Muscle of leg (tissue), 11 donors: ENCODE data around the gene LSP1. TPM values are rescaled to one million over a fixed set of nuclear protein-coding genes. Genes with fewer than 3 reads are reported as not detected.

Experiments
- DNase-seq: peaks from one replicate; pipeline ENCODE4 v3.0.0; 2013
- H3K27ac ChIP-seq: one replicate; pipeline ENCODE4 v1.5.1; 2013; ENCODE audit warnings: mild to moderate bottlenecking, low read length, control low read depth
- H3K27me3 ChIP-seq: one replicate; pipeline ENCODE4 v1.6.1; 2013; ENCODE audit warnings: low read length; ENCODE audit not compliant: control insufficient read depth, insufficient read depth
- H3K36me3 ChIP-seq: one replicate; pipeline ENCODE4 v1.6.1; 2013; ENCODE audit warnings: low read length; ENCODE audit not compliant: control insufficient read depth, insufficient read depth
- H3K4me1 ChIP-seq: one replicate; pipeline ENCODE4 v1.6.1; 2013; ENCODE audit warnings: low read length; ENCODE audit not compliant: control insufficient read depth, insufficient read depth
- H3K4me3 ChIP-seq: one replicate; pipeline ENCODE4 v1.5.1; 2013; ENCODE audit warnings: low read length, control low read depth
- H3K9me3 ChIP-seq: replicated peaks from 2 replicates; pipeline ENCODE4 v1.6.1; 2013; ENCODE audit warnings: low read depth, low read length; ENCODE audit not compliant: control insufficient read depth
- WGBS: methylation state at CpG from one replicate; pipeline ENCODE4 v1.1.5; 2013; ENCODE audit warnings: missing lambda C conversion rate; ENCODE audit not compliant: insufficient coverage; 5-methylcytosine and 5-hydroxymethylcytosine counted together
- polyA plus RNA-seq, 8 donors: library from polyadenylated mRNA; unstranded; fragments of 120-200 nt; gene quantifications; one replicate each; pipeline versions ENCODE4 v1.2.1 to v1.2.3, GENCODE V29; 2013; ENCODE audit warnings: inconsistent platforms in 1 of 8, low replicate concordance in 1 of 8; ENCODE audit not compliant: insufficient read length in 8 of 8, insufficient read depth in 1 of 8
- total RNA-seq: library from RNA; stranded (reverse); fragments of 120-200 nt; gene quantifications from one replicate; pipeline ENCODE4 v1.2.4, GENCODE V29; 2013

The LSP1 gene
- total and polyA plus RNA-seq, 9 donors, result 18.2 to 61.1 (median 42.1) TPM

GRCh38 chr11:1864231-1864630 is 11.3 kb downstream of the LSP1 start:
- Histone ChIP-seq H3K4me3 (peak overlapping the region; percentile 6), H3K27me3 (no peaks in the 10 kb centered on the region), H3K36me3 (no peaks in the 10 kb centered on the region), H3K9me3 (no peaks in the 10 kb centered on the region), H3K27ac (peak overlapping the region; percentile 59), H3K4me1 (peaks cover 56% of the 10 kb centered on the region)
- WGBS, result 29% methylated on average over 17 of the region's 18 CpGs
- DNase-seq, result no peak

GRCh38 chr11:1864831-1865665 is 12.2 kb downstream of the LSP1 start:
- no peaks in the 10 kb centered on the region for H3K36me3 ChIP-seq
- H3K4me3 ChIP-seq, result peak overlapping the region; percentile 6
- no peaks in the 10 kb centered on the region for H3K9me3 ChIP-seq
- DNase-seq, result peak; percentile 58
- no peaks in the 10 kb centered on the region for H3K27me3 ChIP-seq
- H3K27ac ChIP-seq, result peak overlapping the region; percentile 59
- WGBS, result 66% methylated on average over 26 of the region's 30 CpGs
- H3K4me1 ChIP-seq, result peaks cover 57% of the 10 kb centered on the region

DNA sequence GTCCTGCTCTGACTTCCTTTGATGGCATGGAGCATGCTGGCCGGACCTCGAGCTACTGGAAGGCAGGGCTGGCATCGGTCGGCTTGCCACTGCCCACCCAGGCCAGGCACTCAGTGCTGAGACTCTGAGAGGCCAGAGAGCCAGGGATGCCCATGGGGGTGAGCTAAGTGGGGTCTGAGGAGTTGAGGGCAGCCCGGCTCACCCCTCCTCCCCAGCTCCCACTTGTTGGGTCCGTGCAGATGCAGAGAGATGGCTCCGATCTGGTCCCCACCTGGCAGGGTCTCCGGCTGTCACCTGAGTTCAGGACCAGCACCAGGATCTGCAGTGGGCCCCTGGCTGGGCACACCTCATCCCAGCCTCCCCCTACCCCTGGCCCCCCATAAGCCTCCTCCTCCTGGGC is 13.3 kb downstream of the LSP1 start:
- Histone ChIP-seq H3K27ac (no peak overlapping the region), H3K27me3 (no peaks in the 10 kb centered on the region), H3K4me3 (no peak overlapping the region), H3K4me1 (peaks cover 68% of the 10 kb centered on the region), H3K36me3 (no peaks in the 10 kb centered on the region), H3K9me3 (no peaks in the 10 kb centered on the region)
- 87% methylated on average over 7 of the region's 8 CpGs for WGBS
- DNase-seq, result no peak

- Histone ChIP-seq H3K27ac (no peak overlapping the region), H3K27me3 (no peaks in the 10 kb centered on the region), H3K9me3 (no peaks in the 10 kb centered on the region), H3K36me3 (no peaks in the 10 kb centered on the region), H3K4me1 (peaks cover 71% of the 10 kb centered on the region), H3K4me3 (no peak overlapping the region)
- no peak for DNase-seq
- 65% methylated on average over 14 of the region's 15 CpGs for WGBS
Measured at GRCh38 chr11:1866776-1867175, 13.9 kb downstream of the LSP1 start.

- Histone ChIP-seq H3K9me3 (no peaks in the 10 kb centered on the region), H3K4me3 (no peak overlapping the region), H3K27me3 (no peaks in the 10 kb centered on the region), H3K36me3 (no peaks in the 10 kb centered on the region), H3K27ac (no peak overlapping the region), H3K4me1 (peaks cover 71% of the 10 kb centered on the region)
- DNase-seq, result no peak
- WGBS, result 87% methylated on average over 6 of the region's 8 CpGs
Measured at GRCh38 chr11:1867381-1867780, 14.5 kb downstream of the LSP1 start.

DNA sequence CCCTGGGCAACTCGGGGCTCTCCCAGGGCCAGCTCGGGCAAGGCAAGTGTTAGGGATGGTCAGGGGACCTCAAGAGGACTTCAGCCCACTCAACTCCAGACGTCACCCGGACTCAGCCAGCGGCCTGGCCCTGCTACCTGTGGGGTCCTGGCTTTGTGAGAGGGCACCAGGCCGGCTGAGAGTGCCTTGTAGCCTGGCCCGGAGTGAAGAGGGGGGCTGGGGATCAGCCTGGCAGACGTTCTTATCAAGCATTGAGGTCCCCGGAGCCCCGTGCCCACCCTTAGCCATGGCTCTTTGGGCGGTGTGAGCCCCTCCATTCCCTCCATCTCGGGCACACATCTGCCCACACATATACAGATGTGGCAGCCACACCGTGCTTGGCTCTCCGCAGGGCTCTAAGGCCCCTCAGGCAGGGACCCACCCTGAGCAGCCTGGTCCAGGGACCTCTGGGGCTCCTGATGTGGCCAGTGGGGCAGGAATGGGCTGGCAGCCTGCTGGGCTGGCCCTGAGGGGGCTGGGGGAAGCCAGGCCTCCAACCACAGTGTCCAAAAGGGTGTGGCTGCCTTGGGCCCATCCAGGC is 15.3 kb downstream of the LSP1 start:
- Histone ChIP-seq H3K27ac (no peak overlapping the region), H3K27me3 (no peaks in the 10 kb centered on the region), H3K4me3 (peak overlapping the region; percentile 34), H3K36me3 (no peaks in the 10 kb centered on the region), H3K4me1 (peaks cover 71% of the 10 kb centered on the region), H3K9me3 (no peaks in the 10 kb centered on the region)
- 80% methylated on average over 10 of the region's 14 CpGs for WGBS
- DNase-seq, result no peak

- peak; percentile 52 for DNase-seq
- Histone ChIP-seq H3K27me3 (no peaks in the 10 kb centered on the region), H3K27ac (no peak overlapping the region), H3K9me3 (no peaks in the 10 kb centered on the region), H3K4me1 (peaks cover 70% of the 10 kb centered on the region), H3K4me3 (peak overlapping the region; percentile 34), H3K36me3 (no peaks in the 10 kb centered on the region)
- WGBS, result 73% methylated on average over 25 of the region's 25 CpGs
Measured at GRCh38 chr11:1868636-1869291, 15.9 kb downstream of the LSP1 start.

DNA sequence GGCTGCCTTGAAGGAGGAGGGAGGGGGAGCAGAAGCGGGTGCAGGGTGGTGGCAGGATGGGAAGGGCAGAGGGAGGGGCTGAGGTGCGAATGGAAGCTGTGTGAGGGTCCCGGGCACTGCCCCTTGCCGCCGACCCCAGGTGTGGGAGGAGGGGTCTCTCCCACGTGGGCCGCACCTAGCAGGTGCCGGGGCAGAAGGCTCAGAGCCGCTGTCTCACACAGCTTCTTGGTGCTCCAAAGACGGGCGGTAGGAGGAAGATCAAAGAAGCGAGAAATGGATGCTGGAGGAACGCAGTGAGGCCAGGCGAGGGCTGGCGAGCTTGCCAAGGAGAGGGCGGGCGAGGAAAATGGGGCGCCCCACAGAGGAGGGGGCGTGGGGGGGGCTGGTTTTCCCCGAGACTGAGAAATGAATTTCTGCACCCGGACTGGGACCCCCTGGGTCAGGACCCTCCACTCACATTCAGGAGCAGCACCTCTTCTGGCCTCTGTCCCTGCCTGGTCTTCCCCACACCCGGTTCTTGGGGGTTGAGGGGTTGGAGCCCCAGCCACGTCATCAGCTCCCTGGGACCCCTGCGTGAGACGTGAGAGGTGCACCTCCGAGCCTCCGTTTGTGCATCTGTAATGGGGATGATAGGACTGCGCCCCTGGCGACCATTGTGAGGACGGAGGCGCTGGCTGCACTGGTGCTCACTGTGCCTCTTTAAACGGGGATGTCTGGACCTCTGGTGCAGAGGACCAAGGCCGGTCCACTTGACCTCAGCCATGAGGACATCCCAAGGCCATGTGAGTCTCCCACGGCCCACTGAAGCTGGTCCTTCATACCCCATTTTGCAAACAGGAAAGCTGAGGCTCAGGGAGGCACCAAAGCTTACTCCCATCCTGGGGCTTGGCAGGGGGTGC is 16.8 kb downstream of the LSP1 start:
- DNase-seq, result no peak
- no peaks in the 10 kb centered on the region for H3K27me3 ChIP-seq
- H3K36me3 ChIP-seq, result no peaks in the 10 kb centered on the region
- 64% methylated on average over 30 of the region's 34 CpGs for WGBS
- no peak overlapping the region for H3K27ac ChIP-seq
- peak overlapping the region; percentile 34 for H3K4me3 ChIP-seq
- H3K4me1 ChIP-seq, result peaks cover 66% of the 10 kb centered on the region
- no peaks in the 10 kb centered on the region for H3K9me3 ChIP-seq

GRCh38 chr11:1870326-1870696 is 17.4 kb downstream of the LSP1 start:
- Histone ChIP-seq H3K4me1 (peaks cover 66% of the 10 kb centered on the region), H3K27me3 (no peaks in the 10 kb centered on the region), H3K4me3 (peak overlapping the region; percentile 34), H3K9me3 (no peaks in the 10 kb centered on the region), H3K27ac (peak overlapping the region; percentile 35), H3K36me3 (no peaks in the 10 kb centered on the region)
- DNase-seq, result no peak
- 74% methylated on average over 9 of the region's 12 CpGs for WGBS
